WTC11 (cell line): Measurements from ENCODE around the gene ISG20L2. TPM values are rescaled to one million over a fixed set of nuclear protein-coding genes. Genes with fewer than 3 reads are reported as not detected.
A peak's percentile ranks its signal among the peaks of the same experiment; 100 is the strongest.

Source experiments
- ATAC-seq: fragments of 200-7000 bp; cut with Tn5 transposase; 2 replicates; pipeline ENCODE4 v1.10.0; 2021; ENCODE audit warnings: mild to moderate bottlenecking, moderate library complexity
- CTCF ChIA-PET: fragments of 300-600 bp; sonication (Branson Sonifier 250); formaldehyde crosslinking; loops from one replicate; lab custom pipeline; 2021; ENCODE audit warnings: antibody characterized with exemption; lab: Charles Lee
- POLR2A ChIA-PET: fragments of 350-600 bp; sonication (Branson Sonifier 250); formaldehyde crosslinking; loops from one replicate; lab custom pipeline; 2021; ENCODE audit warnings: antibody characterized with exemption; lab: Charles Lee
- DNase-seq: peaks from one replicate; pipeline ENCODE4 v3.0.0; 2021; ENCODE audit warnings: low spot score
- H3K27ac Mint-ChIP-seq: 2 replicates; pipeline ENCODE4 v1.8.0; 2021; ENCODE audit warnings: mixed read lengths
- H3K27me3 Mint-ChIP-seq: 2 replicates; pipeline ENCODE4 v1.8.0; 2021; ENCODE audit warnings: low read depth, mild to moderate bottlenecking, moderate library complexity, mixed read lengths
- H3K36me3 Mint-ChIP-seq: 2 replicates; pipeline ENCODE4 v1.8.0; 2021; ENCODE audit warnings: mixed read lengths
- H3K4me1 Mint-ChIP-seq: 2 replicates; pipeline ENCODE4 v1.8.0; 2022; ENCODE audit warnings: mixed read lengths
- H3K4me3 Mint-ChIP-seq: 2 replicates; pipeline ENCODE4 v1.8.0; 2021; ENCODE audit warnings: mild to moderate bottlenecking, moderate library complexity, mixed read lengths
- H3K9me3 Mint-ChIP-seq: 2 replicates; pipeline ENCODE4 v1.8.0; 2021; ENCODE audit warnings: mixed read lengths
- ESRRA ChIP-seq: sonication (generic); formaldehyde crosslinking; IDR thresholded peaks from 2 replicates; pipeline ENCODE4 v1.8.1; 2022; ENCODE audit warnings: mild to moderate bottlenecking, missing genetic modification reagents, borderline replicate concordance
- FOXP1 ChIP-seq: sonication (generic); formaldehyde crosslinking; IDR thresholded peaks from 2 replicates; pipeline ENCODE4 v1.8.0; 2022; ENCODE audit warnings: missing genetic modification reagents, mild to moderate bottlenecking, moderate library complexity, borderline replicate concordance
- GTF2I ChIP-seq: fragments of 250-450 bp; sonication (Bioruptor Pico); conservative IDR thresholded peaks from 2 replicates; pipeline ENCODE4 v1.4.0; 2021; ENCODE audit warnings: mild to moderate bottlenecking
- NFATC4 ChIP-seq: fragments of 250-450 bp; sonication (Bioruptor Pico); IDR thresholded peaks from 2 replicates; pipeline ENCODE4 v1.9.0; 2021; ENCODE audit warnings: mild to moderate bottlenecking
- RELA ChIP-seq: sonication (generic); formaldehyde crosslinking; IDR thresholded peaks from 2 replicates; pipeline ENCODE4 v1.8.1; 2022; ENCODE audit warnings: missing genetic modification reagents, mild to moderate bottlenecking, borderline replicate concordance
- SOX15 ChIP-seq: fragments of 250-450 bp; sonication (Bioruptor Pico); IDR thresholded peaks from 2 replicates; pipeline ENCODE4 v1.9.0; 2021; ENCODE audit warnings: mild to moderate bottlenecking
- TEAD1 ChIP-seq: sonication (generic); formaldehyde crosslinking; IDR thresholded peaks from 2 replicates; pipeline ENCODE4 v1.8.0; 2022; ENCODE audit warnings: mild to moderate bottlenecking, missing genetic modification reagents
- TP53 ChIP-seq: sonication (generic); formaldehyde crosslinking; IDR thresholded peaks from 2 replicates; pipeline ENCODE4 v1.8.1; 2023; ENCODE audit warnings: mild to moderate bottlenecking, missing genetic modification reagents
- ZNF317 ChIP-seq: sonication (generic); formaldehyde crosslinking; IDR thresholded peaks from 2 replicates; pipeline ENCODE4 v1.8.1; 2023; ENCODE audit warnings: low read depth, mild to moderate bottlenecking, moderate library complexity, missing genetic modification reagents, borderline replicate concordance
- ZNF416 ChIP-seq: fragments of 250-450 bp; sonication (Bioruptor Pico); IDR thresholded peaks from 2 replicates; pipeline ENCODE4 v1.9.0; 2021; ENCODE audit warnings: mild to moderate bottlenecking, inconsistent platforms
- total RNA-seq: library from RNA; stranded (reverse); gene quantifications from 3 replicates; pipeline ENCODE4 v1.2.3, GENCODE V29; 2021
- TF ChIP-seq, protein P1 (sequence below): sonication (generic); formaldehyde crosslinking; IDR thresholded peaks from 2 replicates; pipeline ENCODE4 v1.8.0; 2022; ENCODE audit warnings: mild to moderate bottlenecking, missing genetic modification reagents
- TF ChIP-seq, protein P2 (sequence below): sonication (generic); formaldehyde crosslinking; IDR thresholded peaks from 2 replicates; pipeline ENCODE4 v1.8.0; 2022; ENCODE audit warnings: mild to moderate bottlenecking, missing genetic modification reagents
- TF ChIP-seq, protein P3 (sequence below): sonication (generic); formaldehyde crosslinking; IDR thresholded peaks from 2 replicates; pipeline ENCODE4 v1.8.1; 2022; ENCODE audit warnings: mild to moderate bottlenecking, missing genetic modification reagents, moderate library complexity, borderline replicate concordance
- TF ChIP-seq, protein P4 (sequence below): sonication (generic); formaldehyde crosslinking; IDR thresholded peaks from 2 replicates; pipeline ENCODE4 v1.8.0; 2023; ENCODE audit warnings: mild to moderate bottlenecking, missing genetic modification reagents
- TF ChIP-seq, protein P5 (sequence below): sonication (generic); formaldehyde crosslinking; IDR thresholded peaks from 2 replicates; pipeline ENCODE4 v1.8.0; 2022; ENCODE audit warnings: mild to moderate bottlenecking, missing genetic modification reagents
- TF ChIP-seq, protein P6 (sequence below): sonication (generic); formaldehyde crosslinking; IDR thresholded peaks from 2 replicates; pipeline ENCODE4 v1.8.0; 2022; ENCODE audit warnings: mild to moderate bottlenecking, missing genetic modification reagents
- TF ChIP-seq, protein P7 (sequence below): sonication (generic); formaldehyde crosslinking; IDR thresholded peaks from 2 replicates; pipeline ENCODE4 v1.8.1; 2022; ENCODE audit warnings: missing genetic modification reagents, borderline replicate concordance

The ISG20L2 gene
- total RNA-seq, 1 experiment from 2014 or later = 43.8 TPM

DNA sequence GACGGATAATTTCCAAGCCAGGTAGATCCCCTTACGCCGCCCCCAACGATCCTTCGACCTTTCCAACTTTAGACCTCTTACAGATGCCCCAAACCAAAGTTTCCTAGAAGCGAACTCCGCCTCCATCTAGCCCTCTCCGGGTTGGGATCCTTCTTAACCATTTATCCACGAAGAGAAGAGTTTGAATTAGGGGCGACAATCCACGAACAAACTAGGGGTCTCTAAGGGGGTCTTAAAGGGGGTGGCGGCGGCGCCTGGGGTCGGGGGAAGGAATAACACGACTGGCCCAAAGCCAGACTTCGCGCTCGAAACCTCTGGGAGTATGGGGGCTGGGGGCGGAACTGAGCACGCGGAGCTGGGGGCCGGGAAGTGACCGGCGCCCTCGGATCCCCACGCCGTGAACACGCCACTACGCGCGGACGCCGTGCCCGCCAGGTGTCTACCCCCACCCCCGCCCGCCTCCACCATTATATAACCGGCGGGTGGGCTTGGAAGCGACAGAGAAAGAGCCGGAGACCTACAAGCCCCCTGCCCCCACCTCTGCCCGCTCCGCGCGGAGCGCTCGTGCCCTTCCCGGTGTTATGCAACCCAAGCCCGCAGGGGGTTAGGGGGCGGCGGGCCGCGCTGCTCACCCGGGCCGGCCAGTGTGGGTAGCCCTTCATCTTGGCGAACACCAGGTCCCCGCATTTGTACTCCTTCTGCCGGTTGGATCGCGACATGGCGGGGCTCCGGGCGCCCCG is 22.3 kb upstream of the ISG20L2 start:
- H3K9me3 Mint-ChIP-seq = no peaks in the 10 kb centered on the region
- CTCF ChIA-PET = interaction anchor here (0.7 to 4.6 kb wide), 13 partner anchors 10 to 173 kb away, joined by 3 to 43 read pairs (median 6); partner anchors contain the start of genes CRABP2, ISG20L2, METTL25B and MRPL24

DNA sequence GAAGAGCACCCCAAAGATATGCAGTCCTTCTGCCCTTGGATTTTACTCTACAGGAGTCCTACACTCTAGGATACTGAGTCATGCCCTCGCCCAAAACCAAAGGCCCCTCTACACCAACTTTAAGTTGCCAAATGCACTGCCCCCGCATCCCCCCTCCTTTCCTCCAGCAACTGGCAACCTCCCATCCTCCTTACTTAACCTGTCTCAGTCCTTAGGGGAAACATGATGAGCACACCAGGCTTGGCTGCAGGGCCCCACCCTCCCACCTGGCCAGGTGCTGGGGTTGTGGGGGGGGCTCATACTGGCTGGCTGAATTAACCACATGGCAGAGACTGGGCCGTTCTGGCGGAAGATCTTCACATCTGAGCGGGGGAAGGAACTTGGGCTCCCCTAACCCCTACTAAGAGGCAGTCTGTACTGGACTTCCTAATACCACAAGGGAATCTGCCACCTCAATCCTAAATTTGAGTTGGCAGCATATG is 21.7 kb upstream of the ISG20L2 start:
- Mint-ChIP-seq H3K9me3 (no peaks in the 10 kb centered on the region), H3K27me3 (no peaks in the 10 kb centered on the region; the same call in 1 of the 2 replicates), H3K36me3 (peaks cover 6% of the 10 kb centered on the region; the same call in 1 of the 2 replicates), H3K27ac (peak overlapping the region; percentile 94), H3K4me1 (peaks cover 57% of the 10 kb centered on the region), H3K4me3 (peak overlapping the region; percentile 94)
- POLR2A ChIA-PET = interaction anchor here (2.3 kb wide), 2 partner anchors 9 to 22 kb away, joined by 14 to 36 read pairs; partner anchors contain the start of genes ISG20L2, METTL25B and MRPL24
- CTCF ChIA-PET = interaction anchor here (1.0 to 4.6 kb wide), 4 partner anchors 24 to 137 kb away, joined by 3 to 43 read pairs (median 24); partner anchors contain the start of gene NTRK1
- DNase-seq (no peak), ATAC-seq (no peak)
- TF ChIP-seq NFATC4 (CRISPR knock-in tag) (no peak), ZNF416 (no peak), GTF2I (CRISPR knock-in tag) (no peak), TEAD1 (CRISPR knock-in tag) (peak; percentile 25; the same call in 1 of the 2 replicates), FOXP1 (CRISPR knock-in tag) (no peak)
- TF ChIP-seq, protein P1, sequence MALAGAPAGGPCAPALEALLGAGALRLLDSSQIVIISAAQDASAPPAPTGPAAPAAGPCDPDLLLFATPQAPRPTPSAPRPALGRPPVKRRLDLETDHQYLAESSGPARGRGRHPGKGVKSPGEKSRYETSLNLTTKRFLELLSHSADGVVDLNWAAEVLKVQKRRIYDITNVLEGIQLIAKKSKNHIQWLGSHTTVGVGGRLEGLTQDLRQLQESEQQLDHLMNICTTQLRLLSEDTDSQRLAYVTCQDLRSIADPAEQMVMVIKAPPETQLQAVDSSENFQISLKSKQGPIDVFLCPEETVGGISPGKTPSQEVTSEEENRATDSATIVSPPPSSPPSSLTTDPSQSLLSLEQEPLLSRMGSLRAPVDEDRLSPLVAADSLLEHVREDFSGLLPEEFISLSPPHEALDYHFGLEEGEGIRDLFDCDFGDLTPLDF (CRISPR knock-in tag) = no peak

More for the DNA sequence above, 22.3 kb upstream of the ISG20L2 start:
- H3K4me3 Mint-ChIP-seq = peak overlapping the region; percentile 94
- H3K27ac Mint-ChIP-seq = peak overlapping the region; percentile 94; the same call in 1 of the 2 replicates
- no peaks in the 10 kb centered on the region; the same call in 1 of the 2 replicates for H3K27me3 Mint-ChIP-seq
- H3K36me3 Mint-ChIP-seq = 0 out of 2 replicates have a peak, but pooled peaks cover 2% of the 10 kb centered on the region
- peaks cover 51% of the 10 kb centered on the region for H3K4me1 Mint-ChIP-seq
- ATAC-seq (no peak), DNase-seq (peak; percentile 70)
- TF ChIP-seq, protein P2, sequence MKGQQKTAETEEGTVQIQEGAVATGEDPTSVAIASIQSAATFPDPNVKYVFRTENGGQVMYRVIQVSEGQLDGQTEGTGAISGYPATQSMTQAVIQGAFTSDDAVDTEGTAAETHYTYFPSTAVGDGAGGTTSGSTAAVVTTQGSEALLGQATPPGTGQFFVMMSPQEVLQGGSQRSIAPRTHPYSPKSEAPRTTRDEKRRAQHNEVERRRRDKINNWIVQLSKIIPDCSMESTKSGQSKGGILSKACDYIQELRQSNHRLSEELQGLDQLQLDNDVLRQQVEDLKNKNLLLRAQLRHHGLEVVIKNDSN (CRISPR knock-in tag) = 0 out of 2 replicates have a peak, but pooled peaks have one; percentile 35
- TF ChIP-seq, protein P3, sequence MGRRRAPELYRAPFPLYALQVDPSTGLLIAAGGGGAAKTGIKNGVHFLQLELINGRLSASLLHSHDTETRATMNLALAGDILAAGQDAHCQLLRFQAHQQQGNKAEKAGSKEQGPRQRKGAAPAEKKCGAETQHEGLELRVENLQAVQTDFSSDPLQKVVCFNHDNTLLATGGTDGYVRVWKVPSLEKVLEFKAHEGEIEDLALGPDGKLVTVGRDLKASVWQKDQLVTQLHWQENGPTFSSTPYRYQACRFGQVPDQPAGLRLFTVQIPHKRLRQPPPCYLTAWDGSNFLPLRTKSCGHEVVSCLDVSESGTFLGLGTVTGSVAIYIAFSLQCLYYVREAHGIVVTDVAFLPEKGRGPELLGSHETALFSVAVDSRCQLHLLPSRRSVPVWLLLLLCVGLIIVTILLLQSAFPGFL (CRISPR knock-in tag) = no peak
- TF ChIP-seq, protein P4, sequence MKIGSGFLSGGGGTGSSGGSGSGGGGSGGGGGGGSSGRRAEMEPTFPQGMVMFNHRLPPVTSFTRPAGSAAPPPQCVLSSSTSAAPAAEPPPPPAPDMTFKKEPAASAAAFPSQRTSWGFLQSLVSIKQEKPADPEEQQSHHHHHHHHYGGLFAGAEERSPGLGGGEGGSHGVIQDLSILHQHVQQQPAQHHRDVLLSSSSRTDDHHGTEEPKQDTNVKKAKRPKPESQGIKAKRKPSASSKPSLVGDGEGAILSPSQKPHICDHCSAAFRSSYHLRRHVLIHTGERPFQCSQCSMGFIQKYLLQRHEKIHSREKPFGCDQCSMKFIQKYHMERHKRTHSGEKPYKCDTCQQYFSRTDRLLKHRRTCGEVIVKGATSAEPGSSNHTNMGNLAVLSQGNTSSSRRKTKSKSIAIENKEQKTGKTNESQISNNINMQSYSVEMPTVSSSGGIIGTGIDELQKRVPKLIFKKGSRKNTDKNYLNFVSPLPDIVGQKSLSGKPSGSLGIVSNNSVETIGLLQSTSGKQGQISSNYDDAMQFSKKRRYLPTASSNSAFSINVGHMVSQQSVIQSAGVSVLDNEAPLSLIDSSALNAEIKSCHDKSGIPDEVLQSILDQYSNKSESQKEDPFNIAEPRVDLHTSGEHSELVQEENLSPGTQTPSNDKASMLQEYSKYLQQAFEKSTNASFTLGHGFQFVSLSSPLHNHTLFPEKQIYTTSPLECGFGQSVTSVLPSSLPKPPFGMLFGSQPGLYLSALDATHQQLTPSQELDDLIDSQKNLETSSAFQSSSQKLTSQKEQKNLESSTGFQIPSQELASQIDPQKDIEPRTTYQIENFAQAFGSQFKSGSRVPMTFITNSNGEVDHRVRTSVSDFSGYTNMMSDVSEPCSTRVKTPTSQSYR (CRISPR knock-in tag) = 0 out of 2 replicates have a peak, but pooled peaks have one; percentile 34
- peak; percentile 70; the same call in 1 of the 2 replicates for TF ChIP-seq ESRRA
- no peak for TF ChIP-seq RELA (CRISPR knock-in tag)
- TF ChIP-seq ZNF317 = 0 out of 2 replicates have a peak, but pooled peaks have one; percentile 9
- TF ChIP-seq SOX15 = no peak
- TF ChIP-seq, protein P5, sequence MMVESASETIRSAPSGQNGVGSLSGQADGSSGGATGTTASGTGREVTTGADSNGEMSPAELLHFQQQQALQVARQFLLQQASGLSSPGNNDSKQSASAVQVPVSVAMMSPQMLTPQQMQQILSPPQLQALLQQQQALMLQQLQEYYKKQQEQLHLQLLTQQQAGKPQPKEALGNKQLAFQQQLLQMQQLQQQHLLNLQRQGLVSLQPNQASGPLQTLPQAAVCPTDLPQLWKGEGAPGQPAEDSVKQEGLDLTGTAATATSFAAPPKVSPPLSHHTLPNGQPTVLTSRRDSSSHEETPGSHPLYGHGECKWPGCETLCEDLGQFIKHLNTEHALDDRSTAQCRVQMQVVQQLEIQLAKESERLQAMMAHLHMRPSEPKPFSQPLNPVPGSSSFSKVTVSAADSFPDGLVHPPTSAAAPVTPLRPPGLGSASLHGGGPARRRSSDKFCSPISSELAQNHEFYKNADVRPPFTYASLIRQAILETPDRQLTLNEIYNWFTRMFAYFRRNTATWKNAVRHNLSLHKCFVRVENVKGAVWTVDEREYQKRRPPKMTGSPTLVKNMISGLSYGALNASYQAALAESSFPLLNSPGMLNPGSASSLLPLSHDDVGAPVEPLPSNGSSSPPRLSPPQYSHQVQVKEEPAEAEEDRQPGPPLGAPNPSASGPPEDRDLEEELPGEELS (CRISPR knock-in tag) = peak; percentile 31; the same call in 1 of the 2 replicates
- peak; percentile 72; the same call in 1 of the 2 replicates for TF ChIP-seq TP53 (CRISPR knock-in tag)
- TF ChIP-seq, protein P6, sequence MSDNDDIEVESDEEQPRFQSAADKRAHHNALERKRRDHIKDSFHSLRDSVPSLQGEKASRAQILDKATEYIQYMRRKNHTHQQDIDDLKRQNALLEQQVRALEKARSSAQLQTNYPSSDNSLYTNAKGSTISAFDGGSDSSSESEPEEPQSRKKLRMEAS (CRISPR knock-in tag) = no peak
- TF ChIP-seq, protein P7, sequence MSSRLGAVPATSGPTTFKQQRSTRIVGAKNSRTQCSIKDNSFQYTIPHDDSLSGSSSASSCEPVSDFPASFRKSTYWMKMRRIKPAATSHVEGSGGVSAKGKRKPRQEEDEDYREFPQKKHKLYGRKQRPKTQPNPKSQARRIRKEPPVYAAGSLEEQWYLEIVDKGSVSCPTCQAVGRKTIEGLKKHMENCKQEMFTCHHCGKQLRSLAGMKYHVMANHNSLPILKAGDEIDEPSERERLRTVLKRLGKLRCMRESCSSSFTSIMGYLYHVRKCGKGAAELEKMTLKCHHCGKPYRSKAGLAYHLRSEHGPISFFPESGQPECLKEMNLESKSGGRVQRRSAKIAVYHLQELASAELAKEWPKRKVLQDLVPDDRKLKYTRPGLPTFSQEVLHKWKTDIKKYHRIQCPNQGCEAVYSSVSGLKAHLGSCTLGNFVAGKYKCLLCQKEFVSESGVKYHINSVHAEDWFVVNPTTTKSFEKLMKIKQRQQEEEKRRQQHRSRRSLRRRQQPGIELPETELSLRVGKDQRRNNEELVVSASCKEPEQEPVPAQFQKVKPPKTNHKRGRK (CRISPR knock-in tag) = no peak
- POLR2A ChIA-PET = interaction anchor here (0.7 to 2.3 kb wide), 12 partner anchors 10 to 142 kb away, joined by 3 to 36 read pairs (median 8); partner anchors contain the start of genes CRABP2, ISG20L2, METTL25B and MRPL24
